Osteocyte (in vitro differentiated cells): ENCODE results near the gene C2CD2. TPM values are rescaled to one million over a fixed set of nuclear protein-coding genes. Genes with fewer than 3 reads are reported as not detected.

Experiments
- DNase-seq: peaks from one replicate; pipeline ENCODE4 v3.0.0; 2021; ENCODE audit warnings: mixed read lengths; ENCODE audit not compliant: unreplicated experiment; ENCODE audit errors: extremely low spot score
- H3K27ac Mint-ChIP-seq: one replicate; pipeline ENCODE4 v1.8.0; 2021; ENCODE audit warnings: mild to moderate bottlenecking, mixed read lengths; ENCODE audit not compliant: unreplicated experiment
- H3K27me3 Mint-ChIP-seq: one replicate; pipeline ENCODE4 v1.8.0; 2021; ENCODE audit warnings: mixed read lengths; ENCODE audit not compliant: unreplicated experiment
- H3K36me3 Mint-ChIP-seq: one replicate; pipeline ENCODE4 v1.8.0; 2021; ENCODE audit warnings: mixed read lengths; ENCODE audit not compliant: unreplicated experiment
- H3K4me1 Mint-ChIP-seq: one replicate; pipeline ENCODE4 v1.8.0; 2021; ENCODE audit warnings: mixed read lengths; ENCODE audit not compliant: unreplicated experiment
- H3K4me3 Mint-ChIP-seq: one replicate; pipeline ENCODE4 v1.8.0; 2021; ENCODE audit warnings: mild to moderate bottlenecking, moderate library complexity, mixed read lengths; ENCODE audit not compliant: unreplicated experiment
- H3K9me3 Mint-ChIP-seq: one replicate; pipeline ENCODE4 v1.8.0; 2021; ENCODE audit warnings: mixed read lengths; ENCODE audit not compliant: unreplicated experiment
- total RNA-seq: library from RNA; stranded (reverse); gene quantifications from 2 replicates; pipeline ENCODE4 v1.2.1, GENCODE V29; 2021
- TF ChIP-seq, protein P1 (sequence below): fragments of 200-600 bp; sonication (generic); IDR thresholded peaks from 2 replicates; pipeline ENCODE4 v1.5.0; 2021; ENCODE audit warnings: antibody characterized with exemption, mild to moderate bottlenecking, moderate library complexity

Gene C2CD2
- total RNA-seq, 1 donor from 2014 or later = 19.4 TPM

DNA sequence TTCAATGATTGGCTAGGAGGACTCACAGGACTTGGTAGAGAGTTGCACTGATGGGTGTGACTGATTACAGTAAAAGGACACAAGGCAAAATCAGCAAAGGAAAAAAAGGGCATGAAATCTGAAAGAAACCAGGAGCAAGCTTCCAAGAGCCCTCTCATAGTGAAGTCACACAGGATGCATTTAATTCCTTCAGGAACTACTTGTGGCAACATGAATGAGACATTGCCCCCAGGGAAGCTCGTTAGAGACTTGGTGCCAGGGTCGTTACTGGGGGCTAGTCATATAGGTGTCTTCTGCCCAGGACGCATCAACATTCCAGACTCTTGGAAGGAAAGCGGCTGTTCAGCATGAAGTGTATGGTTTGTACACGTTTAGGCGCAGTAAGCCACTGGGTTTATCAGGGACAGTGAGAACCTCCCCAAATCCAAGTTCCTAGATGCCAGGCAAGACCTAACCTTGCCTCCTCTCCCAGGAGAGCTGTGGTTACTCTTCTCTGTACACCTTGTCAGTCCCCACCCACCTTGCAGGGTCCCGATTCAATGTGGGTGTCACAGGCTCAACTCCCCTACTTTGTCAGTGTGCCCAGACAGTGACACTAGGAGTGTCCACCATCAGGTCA is 26.0 kb upstream of the C2CD2 start:
- DNase-seq = no peak
- H3K27me3 Mint-ChIP-seq = peaks cover 4% of the 10 kb centered on the region
- H3K4me3 Mint-ChIP-seq = no peak overlapping the region
- TF ChIP-seq, protein P1, sequence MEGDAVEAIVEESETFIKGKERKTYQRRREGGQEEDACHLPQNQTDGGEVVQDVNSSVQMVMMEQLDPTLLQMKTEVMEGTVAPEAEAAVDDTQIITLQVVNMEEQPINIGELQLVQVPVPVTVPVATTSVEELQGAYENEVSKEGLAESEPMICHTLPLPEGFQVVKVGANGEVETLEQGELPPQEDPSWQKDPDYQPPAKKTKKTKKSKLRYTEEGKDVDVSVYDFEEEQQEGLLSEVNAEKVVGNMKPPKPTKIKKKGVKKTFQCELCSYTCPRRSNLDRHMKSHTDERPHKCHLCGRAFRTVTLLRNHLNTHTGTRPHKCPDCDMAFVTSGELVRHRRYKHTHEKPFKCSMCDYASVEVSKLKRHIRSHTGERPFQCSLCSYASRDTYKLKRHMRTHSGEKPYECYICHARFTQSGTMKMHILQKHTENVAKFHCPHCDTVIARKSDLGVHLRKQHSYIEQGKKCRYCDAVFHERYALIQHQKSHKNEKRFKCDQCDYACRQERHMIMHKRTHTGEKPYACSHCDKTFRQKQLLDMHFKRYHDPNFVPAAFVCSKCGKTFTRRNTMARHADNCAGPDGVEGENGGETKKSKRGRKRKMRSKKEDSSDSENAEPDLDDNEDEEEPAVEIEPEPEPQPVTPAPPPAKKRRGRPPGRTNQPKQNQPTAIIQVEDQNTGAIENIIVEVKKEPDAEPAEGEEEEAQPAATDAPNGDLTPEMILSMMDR = no peak
- H3K4me1 Mint-ChIP-seq = no peaks in the 10 kb centered on the region
- no peak overlapping the region for H3K27ac Mint-ChIP-seq
- H3K36me3 Mint-ChIP-seq = no peaks in the 10 kb centered on the region
- H3K9me3 Mint-ChIP-seq = peaks cover 14% of the 10 kb centered on the region

GRCh38 chr21:41979335-41979734 is 25.5 kb upstream of the C2CD2 start:
- no peak overlapping the region for H3K27ac Mint-ChIP-seq
- H3K9me3 Mint-ChIP-seq = peaks cover 14% of the 10 kb centered on the region
- no peak for DNase-seq
- peaks cover 4% of the 10 kb centered on the region for H3K27me3 Mint-ChIP-seq
- no peak overlapping the region for H3K4me3 Mint-ChIP-seq
- peaks cover under 1% of the 10 kb centered on the region for H3K4me1 Mint-ChIP-seq
- TF ChIP-seq, protein P1 = no peak
- no peaks in the 10 kb centered on the region for H3K36me3 Mint-ChIP-seq

DNA sequence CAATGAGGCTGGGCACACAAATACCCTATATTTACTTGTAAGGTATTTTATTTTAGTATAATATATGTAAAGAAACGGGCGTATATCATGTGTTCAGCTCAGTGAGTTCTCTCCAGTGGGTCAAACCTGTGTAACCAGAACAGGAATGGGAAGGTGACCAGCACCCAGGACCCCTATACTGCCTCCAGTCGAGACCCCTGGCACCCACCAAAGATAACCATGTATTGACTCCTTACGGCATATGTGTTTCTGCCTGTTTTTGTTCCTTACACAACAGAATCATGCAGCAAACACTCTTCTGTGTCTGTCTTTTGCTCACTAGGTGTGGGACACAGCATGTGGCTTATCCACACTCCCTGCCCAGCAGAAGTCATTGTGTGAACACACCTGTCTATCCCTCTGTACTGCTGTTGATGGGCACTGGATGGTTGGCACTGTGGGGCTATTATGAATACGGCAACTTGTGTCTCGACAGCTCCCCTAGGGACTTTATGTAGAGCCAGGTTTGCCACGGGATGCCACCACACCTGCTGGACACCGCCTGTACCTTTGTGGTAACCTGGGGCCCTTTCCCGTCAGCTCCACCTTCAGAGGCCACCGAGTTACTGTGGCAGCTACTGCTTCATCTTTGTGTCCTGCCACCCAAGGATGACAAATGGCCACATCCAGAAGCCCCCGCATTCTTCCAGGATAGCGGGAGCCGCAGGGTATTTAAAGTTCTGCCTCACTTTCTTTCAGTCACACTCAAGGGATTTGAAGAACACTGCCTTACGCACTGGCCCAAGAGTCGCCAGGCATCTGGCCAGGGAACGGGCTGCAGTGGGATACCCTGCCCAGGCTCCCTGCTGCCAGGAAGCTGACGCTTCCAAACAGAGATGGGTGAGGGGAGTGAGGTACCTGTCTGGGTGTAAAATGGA is 23.5 kb upstream of the C2CD2 start:
- TF ChIP-seq, protein P1 = no peak
- peak; percentile 75 for DNase-seq
- Mint-ChIP-seq H3K36me3 (no peaks in the 10 kb centered on the region), H3K27ac (no peak overlapping the region), H3K27me3 (peaks cover under 1% of the 10 kb centered on the region), H3K9me3 (peaks cover 7% of the 10 kb centered on the region), H3K4me1 (peaks cover 5% of the 10 kb centered on the region), H3K4me3 (no peak overlapping the region)

- TF ChIP-seq, protein P1 = no peak
- Mint-ChIP-seq H3K4me3 (no peak overlapping the region), H3K4me1 (peaks cover 5% of the 10 kb centered on the region), H3K27me3 (no peaks in the 10 kb centered on the region), H3K27ac (no peak overlapping the region), H3K9me3 (peaks cover 7% of the 10 kb centered on the region), H3K36me3 (no peaks in the 10 kb centered on the region)
- peak; percentile 73 for DNase-seq
Observed at GRCh38 chr21:41976611-41977010, 22.8 kb upstream of the C2CD2 start.
